ENCODE data around the gene AK8.
A peak's percentile ranks its signal among the peaks of the same experiment; 100 is the strongest.

AK8 gene

GRCh38 chr9:132877824-132878694, at the start of gene AK8:
Gene AK8, minus strand, starts transcription at chr9:132878284. Its CDS starts 29 bp downstream, at chr9:132878255.
- DNase-seq (ENCODE audit: low read depth in 2 of 2, low spot score in 1 of 2) = peak; percentile 38 to 51

- DNase-seq (ENCODE audit: low read depth in 2 of 2, low spot score in 1 of 2) = no peak
Measured at GRCh38 chr9:132927704-132928103, 49.6 kb upstream of the AK8 start.

GRCh38 chr9:132923346-132923902, 45.3 kb upstream of the AK8 start:
- no peak for DNase-seq (ENCODE audit: low read depth in 2 of 2, low spot score in 1 of 2)

GRCh38 chr9:132919614-132920268, 41.7 kb upstream of the AK8 start:
- no peak for DNase-seq (ENCODE audit: low read depth in 2 of 2, low spot score in 1 of 2)

GRCh38 chr9:132914924-132915323, 36.8 kb upstream of the AK8 start:
- DNase-seq (ENCODE audit: low read depth in 2 of 2, low spot score in 1 of 2) = no peak

GRCh38 chr9:132912131-132912530, 34.0 kb upstream of the AK8 start:
- no peak for DNase-seq (ENCODE audit: low read depth in 2 of 2, low spot score in 1 of 2)

GRCh38 chr9:132910376-132910775, 32.3 kb upstream of the AK8 start:
- DNase-seq (ENCODE audit: low read depth in 2 of 2, low spot score in 1 of 2) = no peak

- DNase-seq (ENCODE audit: low read depth in 2 of 2, low spot score in 1 of 2) = no peak
Measured at GRCh38 chr9:132909311-132909710, 31.2 kb upstream of the AK8 start.

GRCh38 chr9:132908635-132909034, 30.6 kb upstream of the AK8 start:
- DNase-seq (ENCODE audit: low read depth in 2 of 2, low spot score in 1 of 2) = no peak

- DNase-seq (ENCODE audit: low read depth in 2 of 2, low spot score in 1 of 2) = no peak
Measured at GRCh38 chr9:132905726-132906125, 27.6 kb upstream of the AK8 start.

GRCh38 chr9:132903574-132904492, 25.7 kb upstream of the AK8 start:
- no peak for DNase-seq (ENCODE audit: low read depth in 2 of 2, low spot score in 1 of 2)

- peak; percentile 24 to 40 for DNase-seq (ENCODE audit: low read depth in 2 of 2, low spot score in 1 of 2)
Measured at GRCh38 chr9:132901858-132902831, 24.1 kb upstream of the AK8 start.

- no peak for DNase-seq (ENCODE audit: low read depth in 2 of 2, low spot score in 1 of 2)
Measured at GRCh38 chr9:132898051-132898450, 20.0 kb upstream of the AK8 start.

GRCh38 chr9:132896906-132897305, 18.8 kb upstream of the AK8 start:
- no peak for DNase-seq (ENCODE audit: low read depth in 2 of 2, low spot score in 1 of 2)

- DNase-seq (ENCODE audit: low read depth in 2 of 2, low spot score in 1 of 2) = no peak
Measured at GRCh38 chr9:132896264-132896663, 18.2 kb upstream of the AK8 start.

- no peak for DNase-seq (ENCODE audit: low read depth in 2 of 2, low spot score in 1 of 2)
Measured at GRCh38 chr9:132894862-132895835, 17.1 kb upstream of the AK8 start.

- DNase-seq (ENCODE audit: low read depth in 2 of 2, low spot score in 1 of 2) = no peak
Measured at GRCh38 chr9:132894346-132894745, 16.3 kb upstream of the AK8 start.

GRCh38 chr9:132892400-132892799, 14.3 kb upstream of the AK8 start:
- no peak for DNase-seq (ENCODE audit: low read depth in 2 of 2, low spot score in 1 of 2)

GRCh38 chr9:132888151-132888550, 10.1 kb upstream of the AK8 start:
- no peak for DNase-seq (ENCODE audit: low read depth in 2 of 2, low spot score in 1 of 2)
